Smooth muscle cell (in vitro differentiated cells): Measurements from ENCODE around the gene ATP5IF1. TPM values are rescaled to one million over a fixed set of nuclear protein-coding genes. Genes with fewer than 3 reads are reported as not detected.

Source experiments
- DNase-seq: peaks from one replicate; lab custom pipeline; 2025; ENCODE audit not compliant: unreplicated experiment; lab: John Stamatoyannopoulos, UW
- H2AFZ ChIP-seq: fragments of 200-600 bp; sonication (generic); 2 replicates; pipeline ENCODE4 v1.6.0; 2016; ENCODE audit warnings: antibody characterized with exemption, low read depth, mild to moderate bottlenecking
- H3F3A ChIP-seq: fragments of 200-600 bp; sonication (generic); 2 replicates; pipeline ENCODE4 v1.6.0; 2017; ENCODE audit warnings: antibody characterized with exemption, low read depth
- H3K27ac ChIP-seq: fragments of 200-600 bp; sonication (generic); 2 replicates; pipeline ENCODE4 v1.5.1; 2016; ENCODE audit warnings: low read depth, mild to moderate bottlenecking
- H3K27me3 ChIP-seq: fragments of 200-600 bp; sonication (generic); 2 replicates; pipeline ENCODE4 v1.6.1; 2016; ENCODE audit warnings: low read depth, mild to moderate bottlenecking
- H3K36me3 ChIP-seq: fragments of 200-600 bp; sonication (generic); 2 replicates; pipeline ENCODE4 v1.5.1; 2016; ENCODE audit warnings: low read depth
- H3K4me1 ChIP-seq: fragments of 200-600 bp; sonication (generic); 2 replicates; pipeline ENCODE4 v1.5.1; 2016; ENCODE audit warnings: low read depth
- H3K4me2 ChIP-seq: fragments of 200-600 bp; sonication (generic); 2 replicates; pipeline ENCODE4 v1.6.0; 2016; ENCODE audit warnings: mild to moderate bottlenecking
- H3K4me3 ChIP-seq: fragments of 200-600 bp; sonication (generic); 2 replicates; pipeline ENCODE4 v1.5.1; 2016; ENCODE audit warnings: mild to moderate bottlenecking
- H3K79me2 ChIP-seq: fragments of 200-600 bp; sonication (generic); 2 replicates; pipeline ENCODE4 v1.6.0; 2016; ENCODE audit warnings: low read depth, mild to moderate bottlenecking
- H3K9ac ChIP-seq: fragments of 200-600 bp; sonication (generic); 2 replicates; pipeline ENCODE4 v1.6.0; 2016; ENCODE audit warnings: low read depth
- H3K9me3 ChIP-seq: fragments of 200-600 bp; sonication (generic); replicated peaks from 2 replicates; pipeline ENCODE4 v1.5.1; 2016; ENCODE audit warnings: low read depth
- H4K20me1 ChIP-seq: fragments of 200-600 bp; sonication (generic); 2 replicates; pipeline ENCODE4 v1.6.0; 2016; ENCODE audit warnings: low read depth
- WGBS: methylation state at CpG from one replicate; pipeline ENCODE4 v1.1.7; 2016; ENCODE audit warnings: low lambda C conversion rate; 5-methylcytosine and 5-hydroxymethylcytosine counted together
- polyA plus RNA-seq: library from polyadenylated mRNA; unstranded; fragments of >200 nt; fragmentation: Nextera tagmentation; extraction: Ambion mirVana; gene quantifications from 2 replicates; pipeline ENCODE4 v1.2.1, GENCODE V29; 2016
- total RNA-seq: library from RNA; depleted of rRNA; stranded (reverse); fragments of >200 nt; gene quantifications from 2 replicates; pipeline ENCODE4 v1.2.3, GENCODE V29; 2014
- TF ChIP-seq, protein P1 (sequence below): fragments of 200-600 bp; sonication (generic); IDR thresholded peaks from 2 replicates; pipeline ENCODE4 v1.5.1; 2017; ENCODE audit warnings: borderline replicate concordance, mild to moderate bottlenecking, antibody characterized with exemption; ENCODE audit not compliant: insufficient read depth, poor library complexity, severe bottlenecking

The ATP5IF1 gene
- total and polyA plus RNA-seq, 2 experiments from 2014 or later = 460 to 550 TPM

DNA sequence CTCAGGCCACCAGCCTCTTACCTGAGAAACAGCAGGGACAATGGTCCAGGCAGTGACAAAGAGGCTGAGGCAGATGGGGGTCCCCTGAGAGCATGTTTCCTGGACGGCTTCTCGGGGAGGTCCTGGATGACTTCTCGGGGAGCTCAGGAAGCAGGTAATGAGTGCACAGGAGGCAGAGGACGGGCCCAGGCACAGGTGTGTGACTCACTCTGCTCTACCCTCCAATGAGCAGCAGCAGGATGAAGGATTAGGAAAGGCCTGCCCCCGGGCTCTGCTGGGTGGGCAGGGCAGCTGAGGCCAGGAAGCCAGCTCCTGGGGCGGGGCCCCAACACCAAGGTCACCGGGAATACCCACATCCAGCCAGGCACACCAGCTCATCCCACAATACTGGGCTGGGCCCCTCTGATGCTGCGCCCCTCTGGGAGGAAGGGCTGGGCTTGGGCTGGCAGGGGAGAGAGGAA is 42.2 kb upstream of the ATP5IF1 start:
- no peak for DNase-seq
- Histone ChIP-seq H3K4me2 (no peak overlapping the region), H3K27ac (no peak overlapping the region)

GRCh38 chr1:28194326-28195035 is 41.4 kb upstream of the ATP5IF1 start:
- Histone ChIP-seq H3K36me3 (no peaks in the 10 kb centered on the region), H4K20me1 (no peaks in the 10 kb centered on the region), H3K4me2 (no peak overlapping the region), H3K4me1 (peaks cover 13% of the 10 kb centered on the region), H3K9ac (no peak overlapping the region), H3K4me3 (no peak overlapping the region), H3K27me3 (no peaks in the 10 kb centered on the region), H3K9me3 (no peaks in the 10 kb centered on the region), H3K79me2 (no peaks in the 10 kb centered on the region), H2AFZ (no peak overlapping the region), H3F3A (no peaks in the 10 kb centered on the region), H3K27ac (no peak overlapping the region)
- no peak for DNase-seq
- WGBS = 95% methylated on average over 8 of the region's 8 CpGs
- TF ChIP-seq, protein P1, sequence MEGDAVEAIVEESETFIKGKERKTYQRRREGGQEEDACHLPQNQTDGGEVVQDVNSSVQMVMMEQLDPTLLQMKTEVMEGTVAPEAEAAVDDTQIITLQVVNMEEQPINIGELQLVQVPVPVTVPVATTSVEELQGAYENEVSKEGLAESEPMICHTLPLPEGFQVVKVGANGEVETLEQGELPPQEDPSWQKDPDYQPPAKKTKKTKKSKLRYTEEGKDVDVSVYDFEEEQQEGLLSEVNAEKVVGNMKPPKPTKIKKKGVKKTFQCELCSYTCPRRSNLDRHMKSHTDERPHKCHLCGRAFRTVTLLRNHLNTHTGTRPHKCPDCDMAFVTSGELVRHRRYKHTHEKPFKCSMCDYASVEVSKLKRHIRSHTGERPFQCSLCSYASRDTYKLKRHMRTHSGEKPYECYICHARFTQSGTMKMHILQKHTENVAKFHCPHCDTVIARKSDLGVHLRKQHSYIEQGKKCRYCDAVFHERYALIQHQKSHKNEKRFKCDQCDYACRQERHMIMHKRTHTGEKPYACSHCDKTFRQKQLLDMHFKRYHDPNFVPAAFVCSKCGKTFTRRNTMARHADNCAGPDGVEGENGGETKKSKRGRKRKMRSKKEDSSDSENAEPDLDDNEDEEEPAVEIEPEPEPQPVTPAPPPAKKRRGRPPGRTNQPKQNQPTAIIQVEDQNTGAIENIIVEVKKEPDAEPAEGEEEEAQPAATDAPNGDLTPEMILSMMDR = no peak

More for the DNA sequence above, 42.2 kb upstream of the ATP5IF1 start:
- Histone ChIP-seq H3K4me1 (peaks cover 13% of the 10 kb centered on the region), H3K27me3 (no peaks in the 10 kb centered on the region), H2AFZ (no peak overlapping the region), H3K79me2 (no peaks in the 10 kb centered on the region), H3F3A (no peaks in the 10 kb centered on the region), H3K9me3 (no peaks in the 10 kb centered on the region), H4K20me1 (no peaks in the 10 kb centered on the region), H3K9ac (no peak overlapping the region), H3K36me3 (no peaks in the 10 kb centered on the region), H3K4me3 (no peak overlapping the region)
- WGBS = 57% methylated on average over 8 of the region's 8 CpGs
- TF ChIP-seq, protein P1 = no peak

DNA sequence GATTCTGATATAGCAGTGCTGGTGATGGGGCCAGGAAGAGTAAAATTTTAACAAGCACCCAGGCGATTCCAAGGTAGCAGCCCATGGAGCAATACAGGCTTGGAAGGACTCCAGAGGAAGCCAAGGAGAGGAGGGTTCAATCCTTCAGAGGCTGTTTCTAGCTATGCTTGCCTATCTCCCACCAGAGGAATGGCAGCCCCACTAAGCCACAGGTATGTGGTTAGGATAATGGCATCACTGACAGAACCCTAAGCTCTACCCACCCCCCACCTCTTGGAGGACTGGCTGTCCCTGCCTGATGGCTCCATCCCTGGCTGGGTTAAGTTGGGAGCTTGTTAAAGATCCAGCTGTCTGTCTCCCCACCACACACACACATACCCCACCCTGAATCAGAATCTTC is 40.1 kb upstream of the ATP5IF1 start:
- Histone ChIP-seq H4K20me1 (no peaks in the 10 kb centered on the region), H3F3A (no peaks in the 10 kb centered on the region), H3K9me3 (no peaks in the 10 kb centered on the region), H3K4me1 (peaks cover 13% of the 10 kb centered on the region), H3K9ac (no peak overlapping the region), H3K4me3 (no peak overlapping the region), H3K36me3 (peaks cover 3% of the 10 kb centered on the region), H3K79me2 (no peaks in the 10 kb centered on the region), H3K27ac (no peak overlapping the region), H3K4me2 (no peak overlapping the region), H3K27me3 (no peaks in the 10 kb centered on the region), H2AFZ (no peak overlapping the region)
- no peak for DNase-seq
- WGBS = 95% methylated on average over 1 of the region's 1 CpG
- TF ChIP-seq, protein P1 = no peak

DNA sequence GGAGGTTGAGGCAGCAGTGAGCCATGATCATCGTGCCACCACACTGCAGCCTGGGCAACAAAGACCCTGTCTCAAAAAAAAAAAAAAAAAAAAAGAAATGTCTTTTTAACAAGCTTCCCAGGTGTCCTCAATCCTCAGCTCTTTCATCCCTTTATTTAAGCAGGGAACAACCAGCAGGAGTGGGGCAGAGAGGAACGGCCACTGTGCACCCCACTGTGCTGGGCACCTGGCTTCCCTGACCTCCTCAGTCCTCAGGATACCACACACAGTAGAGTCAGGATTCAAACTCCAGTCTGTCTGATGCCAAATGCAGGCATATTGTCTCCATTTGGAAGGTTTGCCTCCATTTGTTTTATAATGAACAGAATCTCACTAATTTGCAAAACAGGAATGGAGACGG is 39.6 kb upstream of the ATP5IF1 start:
- Histone ChIP-seq H3K9ac (no peak overlapping the region), H4K20me1 (no peaks in the 10 kb centered on the region), H3K4me2 (no peak overlapping the region), H3K4me3 (no peak overlapping the region), H3K9me3 (no peaks in the 10 kb centered on the region), H3K27me3 (no peaks in the 10 kb centered on the region), H3K27ac (no peak overlapping the region), H3F3A (no peaks in the 10 kb centered on the region), H2AFZ (no peak overlapping the region), H3K36me3 (peaks cover 6% of the 10 kb centered on the region), H3K79me2 (no peaks in the 10 kb centered on the region), H3K4me1 (peaks cover 13% of the 10 kb centered on the region)
- 80% methylated on average over 3 of the region's 3 CpGs for WGBS
- DNase-seq = no peak
- TF ChIP-seq, protein P1 = no peak
